ENCODE data around the gene KCNH2. TPM values are rescaled to one million over a fixed set of nuclear protein-coding genes. Genes with fewer than 3 reads are reported as not detected.
A peak's percentile ranks its signal among the peaks of the same experiment; 100 is the strongest.

The KCNH2 gene
- total and polyA plus RNA-seq, 2 of the 13 experiments (the other 11 are each of a cell fraction or from before 2014, with no cell fraction given) = 0.09 to 0.11 TPM

GRCh38 chr7:150972741-150973140, 5.4 kb downstream of the KCNH2 start (continued):
- TF ChIP-seq FOXC1 (CRISPR knock-in tag; IDR thresholded peaks at IDR 0.05; ENCODE audit: borderline replicate concordance) (no peak), FOXA1 (IDR thresholded peaks at IDR 0.05) (no peak), FOXA1 (CRISPR knock-in tag; IDR thresholded peaks at IDR 0.05) (no peak), ZNF205 (CRISPR knock-in tag; IDR thresholded peaks at IDR 0.05) (no peak), ZNF652 (CRISPR knock-in tag; IDR thresholded peaks at IDR 0.05; ENCODE audit: borderline replicate concordance, low read depth) (no peak), POLR2A (IDR thresholded peaks at IDR 0.05; ENCODE audit: insufficient read depth in 1 of 2, low read depth in 2 of 2, low read length in 2 of 2) (no peak), ARID5B (CRISPR knock-in tag; IDR thresholded peaks at IDR 0.05) (no peak)

GRCh38 chr7:150972023-150972468, 6.1 kb downstream of the KCNH2 start:
- CTCF ChIA-PET (ENCODE audit: low intra/inter-chr PET ratio, low total read pairs) = no interaction called here
- no peak for FAIRE-seq
- no peak for TF ChIP-seq ZNF335 (CRISPR knock-in tag; IDR thresholded peaks at IDR 0.05)
- TF ChIP-seq SNAI1 (CRISPR knock-in tag; IDR thresholded peaks at IDR 0.05; ENCODE audit: borderline replicate concordance) = no peak
- no peak for TF ChIP-seq TCF12 (IDR thresholded peaks at IDR 0.05)
- no peak for TF ChIP-seq TCF12 (CRISPR knock-in tag; IDR thresholded peaks at IDR 0.05)
- no peak for TF ChIP-seq TP53 (CRISPR knock-in tag; conservative IDR thresholded peaks at IDR 0.05)
- no peak for TF ChIP-seq RELA (CRISPR knock-in tag; IDR thresholded peaks at IDR 0.05)
- TF ChIP-seq ZNF772 (CRISPR knock-in tag; IDR thresholded peaks at IDR 0.05) = no peak
- no peak for TF ChIP-seq ZFYVE20 (CRISPR knock-in tag; IDR thresholded peaks at IDR 0.05; ENCODE audit: borderline replicate concordance, low read depth)
- no peak for TF ChIP-seq SPEN (CRISPR knock-in tag; IDR thresholded peaks at IDR 0.05; ENCODE audit: low read depth)
- TF ChIP-seq HINFP (CRISPR knock-in tag; IDR thresholded peaks at IDR 0.05; ENCODE audit: low read depth) = no peak
- TF ChIP-seq ZNF619 (CRISPR knock-in tag; IDR thresholded peaks at IDR 0.05) = no peak
- TF ChIP-seq KDM5B (CRISPR knock-in tag; IDR thresholded peaks at IDR 0.05; ENCODE audit: borderline replicate concordance) = no peak
- no peak for TF ChIP-seq SMYD3 (CRISPR knock-in tag; IDR thresholded peaks at IDR 0.05)
- TF ChIP-seq SYNCRIP (IDR thresholded peaks at IDR 0.05; ENCODE audit: insufficient read depth, low read depth, low read length) = no peak
- TF ChIP-seq ZNF570 (CRISPR knock-in tag; IDR thresholded peaks at IDR 0.05; ENCODE audit: borderline replicate concordance) = no peak

More at GRCh38 chr7:150972023-150972468, 6.1 kb downstream of the KCNH2 start:
- Histone ChIP-seq H3K4me2 (ENCODE audit: low read depth, low read length) (no peak overlapping the region), H3K9me3 (ENCODE audit: low read length) (no peaks in the 10 kb centered on the region), H3K79me2 (ENCODE audit: insufficient read depth, low read length) (no peaks in the 10 kb centered on the region), H2AFZ (ENCODE audit: low read length) (no peak overlapping the region), H3K4me3 (replicated peaks in 1 of 3; ENCODE audit: insufficient read depth in 1 of 3, low read depth in 2 of 3, low read length in 3 of 3) (no peak overlapping the region), H3K4me1 (ENCODE audit: insufficient read depth, low read length) (peaks cover 24% of the 10 kb centered on the region), H3K36me3 (replicated peaks in 1 of 2; ENCODE audit: control insufficient read depth in 1 of 2, insufficient read depth in 2 of 2, low read length in 2 of 2) (no peaks in the 10 kb centered on the region), H3K27ac (ENCODE audit: extremely low read length, insufficient read depth, low read length) (no peak overlapping the region), H4K20me1 (ENCODE audit: insufficient read depth, low read length) (peaks cover 5% of the 10 kb centered on the region; the same call in 1 of the 2 replicates), H3K9ac (ENCODE audit: insufficient read depth, low read depth, low read length) (no peak overlapping the region), H3K27me3 (ENCODE audit: control insufficient read depth in 1 of 2, insufficient read depth in 2 of 2, low read length in 2 of 2) (peaks cover 25 to 92% of the 10 kb centered on the region in 2 experiments)
- in situ Hi-C loops (cut with HindIII; ENCODE audit: extremely low pct_ligation_motif_present, low pct_unique_long_range_greater_than_20kb) (no loop called here), intact Hi-C loops (cut with micrococcal nuclease; ENCODE audit: unreplicated experiment) (no loop called here)
- ATAC-seq = peak; percentile 11; the same call in 2 of the 3 replicates
- WGBS (ENCODE audit: low lambda C conversion rate) = 27% methylated on average over 6 of the region's 12 CpGs
- no TSS peak for BruUV-seq (replicated peaks)
- no peak for DNase-seq (ENCODE audit: low spot score)
- POLR2A ChIA-PET = no interaction called here

All from HepG2 (cell line).